GM19468 (cell line): ENCODE measurements around the gene RAB7A.
"Not testable (repeated sequence)": the region's sequence is repeated elsewhere in the genome, so short reads cannot be mapped to it uniquely, and the experiment has no call there.

Experiments
- ATAC-seq: cut with Tn5 transposase; IDR thresholded peaks from one replicate; pipeline ENCODE4 v1.9.1; 2021; ENCODE audit warnings: mild to moderate bottlenecking, moderate library complexity, moderate number of reproducible peaks; ENCODE audit not compliant: unreplicated experiment; ENCODE audit errors: extremely low read depth

RAB7A gene

DNA sequence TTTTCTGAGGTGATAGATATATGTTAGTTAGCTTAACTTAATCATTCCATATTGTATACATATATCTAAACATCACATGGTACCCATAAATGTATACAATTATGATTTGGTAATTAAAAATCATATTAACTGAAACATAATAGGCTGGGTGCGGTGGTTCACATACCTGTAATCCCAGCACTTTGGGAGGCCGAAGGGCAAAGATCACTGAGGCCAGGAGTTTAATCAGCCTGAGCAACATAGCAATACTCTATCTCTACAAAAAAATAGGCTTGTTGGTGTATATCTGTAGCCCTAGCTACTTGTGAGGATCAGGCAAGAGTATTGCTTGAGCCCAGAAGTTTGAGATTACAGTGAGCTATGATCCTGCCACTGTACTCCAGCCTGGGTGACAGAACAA, 20.9 kb downstream of the RAB7A start:
- ATAC-seq, result no peak

DNA sequence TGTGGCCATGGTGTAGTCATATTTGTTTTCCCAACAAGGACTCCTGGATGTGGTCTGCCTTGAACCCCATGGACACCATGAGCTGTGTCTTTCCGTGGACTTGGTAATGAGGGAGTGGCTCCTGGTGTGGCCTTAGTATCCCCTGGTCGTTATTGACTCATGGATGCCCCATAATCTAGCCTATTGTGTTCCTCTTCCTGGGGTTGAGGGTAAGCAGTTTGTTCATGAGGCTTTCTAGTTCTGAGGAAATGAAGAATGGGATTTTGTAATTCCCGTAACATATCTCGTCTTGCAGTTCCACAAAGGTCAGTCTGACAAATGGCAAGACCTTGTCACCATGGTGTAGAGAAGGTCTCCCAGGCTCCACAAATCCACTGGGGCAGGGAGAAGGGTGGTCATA, 22.6 kb downstream of the RAB7A start:
- no peak for ATAC-seq

DNA sequence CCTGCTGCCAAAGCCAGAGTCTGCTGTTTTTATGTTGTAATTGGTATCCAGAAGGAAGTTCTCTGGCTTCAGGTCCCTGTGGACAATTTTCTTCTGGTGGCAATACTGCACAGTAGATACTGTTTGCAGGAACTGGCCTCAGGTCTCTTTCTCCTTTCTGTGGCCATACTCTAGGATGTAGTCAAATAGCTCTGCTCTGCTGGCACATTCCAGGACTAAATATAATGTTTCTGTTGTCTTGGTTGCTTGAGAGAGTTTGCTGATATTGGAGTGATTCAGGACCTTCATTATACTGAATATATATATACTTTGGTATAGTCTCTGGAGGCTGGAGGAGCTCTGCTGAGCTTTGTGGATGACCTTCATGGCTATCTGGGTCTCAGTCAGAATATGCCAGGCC, 23.1 kb downstream of the RAB7A start:
- ATAC-seq, result no peak

DNA sequence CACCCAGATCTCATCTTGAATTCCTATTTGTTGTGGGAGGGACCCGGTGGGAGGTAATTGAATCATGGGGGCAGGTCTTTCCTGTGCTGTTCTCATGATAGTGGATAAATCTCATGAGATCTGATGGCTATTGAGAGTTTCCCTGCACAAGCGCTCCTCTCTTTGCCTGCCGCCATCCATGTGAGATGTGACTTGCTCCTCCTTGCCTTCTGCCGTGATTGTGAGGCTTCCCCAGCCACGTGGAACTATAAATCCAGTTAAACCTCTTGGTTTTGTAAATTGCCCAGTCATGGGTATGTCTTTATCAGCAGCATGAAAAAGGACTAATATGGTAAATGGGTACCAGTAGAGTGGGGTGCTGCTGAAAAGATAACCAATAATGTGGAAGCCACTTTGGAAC, 23.6 kb downstream of the RAB7A start:
- ATAC-seq, result not testable (repeated sequence)

DNA sequence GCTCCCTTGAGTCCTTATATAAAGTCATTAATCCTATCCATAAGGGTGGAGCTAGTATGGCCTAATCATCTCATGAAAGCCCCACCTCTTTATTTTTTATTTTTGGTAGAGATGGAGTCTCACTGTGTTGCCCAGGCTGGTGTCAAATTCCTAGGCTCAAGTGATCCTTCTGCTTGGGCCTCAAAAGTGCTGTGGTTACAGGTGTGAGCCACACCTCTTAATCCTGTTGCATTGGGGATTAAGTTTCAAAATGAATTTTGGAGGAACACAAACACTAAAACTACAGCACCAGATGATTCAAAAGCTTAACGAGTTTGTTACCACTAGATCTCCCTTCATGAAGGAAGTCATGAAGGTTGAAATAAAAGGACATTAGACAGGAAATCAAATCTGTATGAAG, 27.7 kb downstream of the RAB7A start:
- ATAC-seq, result no peak

DNA sequence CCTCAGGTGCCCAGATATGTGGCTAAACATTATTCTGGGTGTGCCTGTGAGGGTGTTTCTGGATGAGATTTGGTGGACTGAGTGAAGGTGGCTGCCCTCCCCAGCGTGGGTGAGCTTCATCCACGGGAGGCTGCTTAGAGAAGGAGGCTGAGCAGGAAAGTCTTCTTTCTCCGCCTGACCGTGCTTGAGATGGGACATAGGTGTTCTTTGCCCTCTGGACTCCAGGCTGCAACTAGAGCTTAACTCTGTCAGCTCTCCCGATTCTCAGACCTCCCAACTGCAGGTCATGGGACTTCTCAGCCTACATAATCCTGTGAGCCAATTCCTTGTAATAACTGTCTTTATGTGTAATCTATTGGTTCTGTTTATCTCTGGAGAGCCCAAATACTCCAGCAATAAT, 34.1 kb downstream of the RAB7A start:
- ATAC-seq, result no peak

DNA sequence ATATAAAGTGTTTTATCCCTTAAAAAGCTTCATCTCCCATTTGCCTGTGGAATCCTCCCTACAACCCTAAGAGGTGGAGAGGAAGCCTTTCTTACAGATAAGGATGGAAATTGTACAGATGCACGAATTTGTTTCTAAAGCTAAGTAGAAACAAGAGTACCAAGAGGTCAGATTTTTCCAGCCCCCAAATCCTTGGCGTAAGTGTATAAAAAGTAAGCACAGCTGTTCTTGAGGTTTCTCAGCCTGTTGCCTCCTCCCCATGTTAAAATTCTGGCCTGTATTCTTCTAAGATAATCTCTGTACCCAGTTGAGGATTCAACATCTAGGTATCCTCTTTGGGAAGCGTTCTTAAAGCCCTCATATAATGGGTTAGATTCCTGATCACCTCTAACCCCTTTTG, 34.9 kb downstream of the RAB7A start:
- ATAC-seq, result no peak

DNA sequence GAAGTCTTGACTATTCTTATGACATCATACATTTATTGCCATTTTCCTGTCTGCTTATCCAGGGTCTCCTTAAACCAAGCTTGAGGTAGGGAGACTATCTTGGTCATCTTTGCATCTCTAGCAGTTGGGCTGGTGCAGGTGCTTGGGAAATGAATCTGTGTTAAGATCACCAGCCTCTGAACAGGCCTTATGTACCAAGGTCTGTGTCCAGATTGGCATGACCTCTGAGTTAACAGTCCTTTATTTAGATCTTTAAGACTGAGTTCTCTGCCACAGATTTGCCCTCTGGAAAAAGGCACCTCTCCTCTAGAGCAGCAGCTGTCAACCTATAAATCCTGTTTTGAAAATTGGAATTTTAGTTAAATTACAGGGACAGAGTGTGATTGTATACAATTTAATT, 35.4 kb downstream of the RAB7A start:
- ATAC-seq, result no peak

DNA sequence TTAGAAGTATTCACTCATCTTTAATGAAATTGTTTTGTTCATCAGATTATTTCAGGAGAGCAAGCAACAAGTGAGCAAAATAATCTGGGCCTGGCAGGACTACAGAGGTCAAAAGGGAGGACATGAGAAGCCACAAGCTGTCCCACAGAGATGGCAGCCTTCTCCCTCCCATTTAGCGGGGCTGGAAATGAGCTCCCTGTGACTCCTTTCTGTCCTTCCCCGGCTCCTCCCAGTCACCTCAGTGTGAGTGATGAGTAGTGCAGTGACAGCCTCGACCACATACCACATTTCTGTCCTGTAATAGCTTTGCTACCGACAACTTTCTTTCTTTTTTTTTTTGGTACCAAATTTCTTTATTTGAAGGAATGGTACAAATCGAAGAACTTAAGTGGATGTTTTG, 38.0 kb downstream of the RAB7A start:
- ATAC-seq, result no peak

DNA sequence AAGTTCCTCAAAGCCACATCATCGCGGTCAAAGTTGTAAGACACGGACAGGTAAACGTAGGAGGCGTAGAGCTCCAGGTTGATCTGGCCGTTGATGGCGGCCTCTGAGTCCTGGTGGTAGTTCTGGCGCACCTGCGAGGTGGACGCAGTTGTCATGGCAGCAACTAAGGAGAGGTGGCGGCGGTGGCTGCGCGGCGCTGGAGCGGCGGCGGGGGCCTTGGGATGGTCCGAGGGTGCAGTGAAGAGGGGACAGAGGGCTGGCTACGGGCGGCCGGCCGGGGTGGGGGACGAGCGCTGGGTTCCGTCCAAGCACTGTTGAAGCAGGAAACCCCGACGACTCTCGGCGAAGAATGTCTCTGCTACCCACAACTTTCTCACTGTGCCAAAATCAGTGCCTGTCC, 38.9 kb downstream of the RAB7A start:
- no peak for ATAC-seq

DNA sequence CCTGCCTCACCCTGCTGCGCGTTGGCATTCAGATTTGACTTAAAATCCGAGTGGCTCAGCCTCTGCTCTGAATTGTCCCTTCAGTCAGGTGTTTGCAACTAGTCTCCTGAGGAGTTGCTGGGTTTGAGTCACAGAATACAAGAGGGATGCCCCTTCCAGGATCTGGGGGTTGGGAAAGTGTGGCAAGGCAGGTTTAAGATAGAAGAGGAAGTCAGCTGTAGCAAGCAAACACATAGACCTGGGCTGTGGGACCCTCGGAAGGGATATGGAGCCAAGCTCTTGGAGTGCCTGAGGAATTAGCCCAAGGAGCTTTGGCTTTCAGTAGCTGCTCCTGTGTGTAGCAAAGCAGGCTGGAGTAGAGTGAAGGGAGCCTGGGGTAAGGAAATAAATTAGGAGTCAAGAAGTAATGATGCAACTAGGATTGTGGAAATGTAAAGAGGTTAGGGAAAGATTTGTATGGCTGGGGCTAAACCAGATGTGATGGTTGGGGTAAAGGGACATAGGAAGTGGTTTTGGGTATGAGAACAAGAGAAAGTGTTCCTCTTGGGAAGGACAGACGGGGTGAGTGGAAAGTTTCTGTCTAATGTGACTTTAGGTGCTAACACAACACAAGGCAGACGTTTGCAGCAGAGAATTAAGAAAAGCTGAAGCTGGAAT, 41.2 kb downstream of the RAB7A start:
- no peak for ATAC-seq

DNA sequence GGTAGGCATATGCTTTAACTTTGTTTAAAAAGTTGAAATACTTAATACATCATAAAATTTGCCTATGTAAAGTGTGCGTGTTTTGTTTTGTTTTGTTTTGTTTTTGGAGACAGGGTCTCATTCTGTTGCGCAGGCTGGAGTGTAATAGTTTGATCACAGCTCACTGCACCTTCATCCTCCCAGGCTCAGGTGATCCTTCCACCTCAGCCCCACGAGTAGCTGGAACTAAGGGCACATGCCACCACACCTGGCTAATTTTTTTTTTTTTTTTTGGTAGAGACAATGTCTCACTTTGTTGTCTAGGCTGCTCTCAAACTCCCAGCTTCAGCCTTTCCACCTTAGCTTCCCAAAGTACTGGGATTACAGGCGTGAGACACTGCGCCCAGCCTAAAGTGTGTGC, 42.5 kb downstream of the RAB7A start:
- no peak for ATAC-seq

DNA sequence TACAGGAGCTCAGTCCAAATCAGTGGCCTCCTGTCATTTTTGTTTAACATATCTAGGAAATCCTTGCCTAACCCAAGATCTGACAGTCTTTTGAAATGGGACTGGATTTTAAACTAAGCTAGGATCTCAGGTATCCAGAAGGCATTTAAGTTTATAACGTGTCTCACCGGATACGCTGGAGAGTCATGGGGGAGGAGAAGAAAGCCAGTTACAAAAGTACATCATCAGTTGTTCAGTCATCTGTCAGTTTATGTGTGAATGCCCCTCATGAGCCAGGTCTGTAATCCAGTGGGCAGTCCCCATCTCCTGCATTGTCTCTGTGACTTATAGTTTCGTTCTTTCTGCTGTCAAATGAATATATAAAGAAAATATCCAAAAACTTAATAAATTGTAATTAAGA, 44.4 kb downstream of the RAB7A start:
- no peak for ATAC-seq

DNA sequence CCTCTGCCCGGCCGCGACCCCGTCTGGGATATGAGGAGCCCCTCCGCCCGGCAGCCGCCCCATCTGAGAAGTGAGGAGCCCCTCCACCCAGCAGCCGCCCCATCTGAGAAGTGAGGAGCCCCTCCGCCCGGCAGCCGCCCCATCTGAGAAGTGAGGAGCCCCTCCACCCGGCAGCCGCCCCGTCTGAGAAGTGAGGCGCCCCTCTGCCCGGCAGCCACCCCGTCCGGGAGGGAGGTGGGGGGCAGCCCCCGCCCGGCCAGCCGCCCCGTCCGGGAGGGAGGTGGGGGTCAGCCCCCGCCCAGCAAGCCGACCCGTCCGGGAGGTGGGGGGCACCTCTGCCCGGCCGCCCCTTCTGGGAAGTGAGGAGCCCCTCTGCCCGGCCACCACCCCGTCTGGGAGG, 47.2 kb downstream of the RAB7A start:
- not testable (repeated sequence) for ATAC-seq

DNA sequence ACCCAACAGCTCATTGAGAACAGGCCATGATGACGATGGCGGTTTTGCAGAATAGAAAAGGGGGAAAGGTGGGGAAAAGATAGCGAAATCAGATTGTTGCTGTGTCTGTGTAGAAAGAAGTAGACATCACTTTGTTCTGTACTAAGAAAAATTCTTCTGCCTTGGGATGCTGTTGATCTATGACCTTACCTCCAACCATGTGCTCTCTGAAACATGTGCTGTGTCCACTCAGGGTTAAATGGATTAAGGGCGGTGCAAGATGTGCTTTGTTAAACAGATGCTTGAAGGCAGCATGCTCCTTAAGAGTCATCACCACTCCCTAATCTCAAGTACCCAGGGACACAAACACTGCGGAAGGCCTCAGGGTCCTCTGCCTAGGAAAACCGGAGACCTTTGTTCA, 47.6 kb downstream of the RAB7A start:
- ATAC-seq, result not testable (repeated sequence)

DNA sequence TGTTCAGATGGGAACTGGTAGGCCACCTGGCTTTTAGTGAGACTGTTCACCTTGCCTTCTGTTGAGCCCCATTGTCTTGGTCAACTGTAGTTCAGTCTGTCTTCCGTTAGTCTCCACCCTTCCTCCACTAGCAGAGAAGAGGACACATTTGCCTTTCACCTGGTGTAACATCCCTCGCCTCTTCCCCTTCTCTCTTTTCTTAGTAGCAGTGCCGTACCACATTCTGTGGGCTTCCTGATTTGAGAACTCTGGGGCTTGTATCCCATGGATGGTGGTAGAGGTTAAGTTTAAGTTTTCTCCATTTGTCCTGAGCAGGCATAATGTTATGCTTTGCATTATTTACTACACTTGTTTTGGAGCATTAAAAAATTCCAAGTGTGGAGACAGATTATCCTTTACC, 49.3 kb downstream of the RAB7A start:
- ATAC-seq, result no peak

DNA sequence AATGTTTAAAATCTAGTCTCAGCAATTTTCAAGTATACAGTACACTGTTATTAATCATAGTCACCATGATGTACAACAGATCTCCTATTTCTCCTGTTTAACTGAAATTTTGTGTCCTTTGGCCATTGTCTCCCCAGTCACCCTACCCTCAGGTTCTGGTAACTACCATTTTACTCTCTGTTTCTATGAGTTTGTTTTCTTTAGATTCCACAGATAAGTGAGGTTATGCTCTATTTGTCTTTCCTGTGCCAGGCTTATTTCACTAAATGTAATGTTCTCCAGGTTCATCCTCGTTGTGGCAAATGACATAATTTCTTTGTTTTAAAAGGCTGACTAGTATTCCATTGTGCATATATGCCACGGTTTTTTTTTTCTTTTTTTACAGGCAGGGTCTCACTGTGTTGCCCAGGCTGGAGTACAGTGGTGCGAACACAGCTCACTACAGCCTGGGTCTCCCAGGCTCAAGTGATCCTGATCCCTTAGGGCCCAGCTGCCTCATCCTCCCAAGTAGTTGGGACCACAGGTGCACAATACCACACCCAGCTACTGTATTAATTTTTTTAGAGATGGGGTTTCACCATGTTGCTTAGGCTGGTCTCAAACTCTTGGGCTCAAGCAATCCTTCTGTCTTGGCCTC, 50.0 kb downstream of the RAB7A start:
- ATAC-seq, result no peak

DNA sequence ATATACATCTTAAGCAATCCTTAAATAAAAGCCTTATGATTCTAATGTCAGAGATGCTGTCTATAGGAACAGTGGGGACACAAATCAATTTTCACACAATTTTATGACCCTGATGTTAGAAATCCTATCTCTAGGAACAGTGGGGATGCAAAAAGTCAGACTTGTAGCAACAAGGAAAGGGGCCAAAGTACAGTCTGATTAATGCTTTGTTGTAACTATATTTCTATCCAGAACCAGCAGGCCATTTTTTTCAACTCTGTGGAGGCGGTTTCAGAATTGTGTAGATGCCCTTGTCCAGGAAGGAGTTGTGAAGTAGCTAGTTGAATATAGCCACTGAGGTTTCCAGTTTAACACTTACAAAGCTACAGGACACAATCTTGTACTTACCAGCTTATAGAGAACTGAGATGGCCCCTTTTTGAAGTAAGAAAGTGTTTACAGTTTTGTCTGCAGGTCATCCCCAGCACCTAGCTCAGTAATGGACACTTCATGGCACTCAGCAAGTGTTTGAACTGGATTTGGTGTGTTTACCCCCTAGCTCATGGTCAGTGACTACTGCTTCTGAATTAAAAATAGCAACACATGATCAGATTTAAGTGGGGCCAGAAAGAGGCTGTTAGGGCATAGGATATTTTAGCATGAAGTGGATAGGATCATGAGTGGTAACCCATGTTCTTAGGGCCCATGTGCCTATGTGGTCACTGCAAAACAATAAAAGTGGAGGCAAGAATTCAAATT, 54.3 kb downstream of the RAB7A start:
- ATAC-seq, result no peak

DNA sequence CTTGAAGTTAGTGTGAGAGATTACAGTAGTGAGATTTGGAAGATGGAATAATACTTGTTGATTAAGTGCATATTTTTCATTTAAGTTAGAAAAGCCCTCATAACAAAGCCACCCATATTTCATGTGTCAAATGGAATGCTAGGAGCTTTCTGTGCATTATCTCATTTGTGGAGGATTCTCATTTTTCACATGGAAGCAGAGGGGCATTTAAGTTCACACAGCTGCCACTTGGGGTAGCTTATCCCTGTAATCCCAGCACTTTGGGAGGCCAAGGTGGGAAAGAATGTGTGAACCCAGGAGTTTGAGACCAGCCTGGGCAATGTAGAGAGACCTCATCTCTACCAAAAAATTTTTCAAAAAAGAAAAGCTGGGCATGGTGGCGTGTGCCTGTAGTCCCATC, 55.2 kb downstream of the RAB7A start:
- no peak for ATAC-seq

DNA sequence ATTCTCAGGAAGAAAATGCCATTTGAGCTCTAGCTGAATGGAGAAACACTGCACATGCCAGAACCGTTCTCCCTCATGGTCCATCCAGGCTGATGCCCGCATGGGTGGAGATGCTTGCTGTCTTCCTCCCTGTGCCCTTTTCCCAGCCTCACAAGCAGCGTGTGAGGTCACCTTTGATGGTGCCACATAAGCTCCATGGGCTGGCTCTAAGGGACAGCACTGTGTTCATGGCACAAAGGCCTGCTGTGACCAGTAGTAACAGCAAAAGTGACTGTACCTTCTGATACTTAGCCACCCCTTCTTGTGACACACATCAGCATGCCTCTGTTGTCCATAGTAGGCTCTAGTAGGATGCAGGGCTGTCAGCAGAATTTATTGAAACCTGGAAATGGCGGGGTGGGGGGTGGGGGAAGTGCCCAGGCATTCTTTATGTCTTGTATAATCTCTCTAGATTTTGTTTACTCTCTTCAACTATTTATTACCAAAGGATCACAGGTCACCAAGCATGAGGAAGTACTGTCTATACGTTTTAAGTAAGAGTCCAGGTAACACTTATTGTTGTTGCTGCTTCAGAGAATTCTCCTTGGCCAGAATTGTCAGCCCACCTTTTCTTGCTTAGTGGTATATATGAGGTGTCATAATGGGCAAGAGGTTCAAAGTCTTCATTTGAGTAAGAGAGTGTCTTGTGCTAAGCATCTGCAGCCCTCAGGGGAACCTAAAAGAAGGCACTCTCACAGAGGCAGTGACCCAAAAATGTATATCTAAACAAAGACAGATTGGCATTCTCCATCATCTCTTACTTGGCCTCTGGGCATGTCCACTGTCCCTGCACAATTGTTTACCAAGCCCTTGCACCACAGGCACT, 56.5 kb downstream of the RAB7A start:
- no peak for ATAC-seq

DNA sequence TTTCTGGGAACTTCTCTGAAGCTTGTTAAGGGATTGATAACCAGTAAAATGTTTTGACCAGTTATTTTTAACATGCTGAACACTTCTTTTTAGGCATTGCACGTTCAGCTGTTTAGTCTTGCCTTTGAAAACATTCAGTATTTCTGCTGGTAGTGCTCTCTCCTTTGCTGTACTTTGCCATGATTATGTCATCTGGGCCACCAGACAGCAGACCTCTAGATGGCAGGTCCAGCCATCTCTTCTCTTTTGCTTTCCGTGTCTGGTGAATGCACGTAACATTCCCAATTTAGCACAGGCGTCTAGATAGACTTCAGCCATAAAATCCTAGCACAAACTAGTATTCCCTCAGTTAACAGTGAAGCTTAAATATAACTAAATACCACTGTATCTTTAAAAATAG, 57.8 kb downstream of the RAB7A start:
- no peak for ATAC-seq
